HS-5 (cell line): ENCODE data around the gene SYNE2.
"Not testable (repeated sequence)": the region's sequence is repeated elsewhere in the genome, so short reads cannot be mapped to it uniquely, and the experiment has no call there.

Experiments
- DNase-seq: peaks from one replicate; pipeline ENCODE4 v3.0.0-alpha.2; 2012; ENCODE audit warnings: low read depth

SYNE2 gene

GRCh38 chr14:64126548-64126947 is 273.7 kb downstream of the SYNE2 start:
- no peak for DNase-seq

DNA sequence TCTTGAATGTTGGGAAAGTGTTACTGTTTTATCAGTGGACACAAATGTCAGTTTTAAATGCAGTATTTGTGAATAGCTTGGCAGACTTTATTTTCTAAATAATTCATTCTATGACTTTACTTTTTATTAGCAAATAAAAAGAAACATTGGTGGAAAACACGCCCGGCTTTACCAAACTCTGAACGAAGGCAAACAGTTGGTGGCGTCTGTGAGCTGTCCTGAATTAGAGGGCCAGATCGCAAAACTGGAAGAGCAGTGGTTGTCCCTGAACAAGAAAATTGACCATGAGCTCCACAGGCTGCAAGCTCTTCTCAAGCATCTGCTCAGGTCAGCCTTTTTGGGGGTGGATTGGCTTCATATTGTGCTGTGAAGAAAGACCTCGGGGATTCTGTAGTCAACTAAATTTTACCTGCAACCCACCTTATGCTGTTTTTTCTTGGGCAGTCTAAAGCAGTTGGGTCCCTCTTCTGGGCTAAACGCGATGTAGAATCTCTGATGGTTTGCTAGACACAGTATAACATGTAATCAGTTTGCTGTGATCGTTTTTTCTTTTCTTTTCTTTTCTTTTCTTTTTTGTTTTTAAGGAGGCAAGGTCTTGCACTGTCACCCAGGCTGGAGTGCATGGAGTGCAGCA is 285.0 kb downstream of the SYNE2 start:
- DNase-seq: no peak

DNA sequence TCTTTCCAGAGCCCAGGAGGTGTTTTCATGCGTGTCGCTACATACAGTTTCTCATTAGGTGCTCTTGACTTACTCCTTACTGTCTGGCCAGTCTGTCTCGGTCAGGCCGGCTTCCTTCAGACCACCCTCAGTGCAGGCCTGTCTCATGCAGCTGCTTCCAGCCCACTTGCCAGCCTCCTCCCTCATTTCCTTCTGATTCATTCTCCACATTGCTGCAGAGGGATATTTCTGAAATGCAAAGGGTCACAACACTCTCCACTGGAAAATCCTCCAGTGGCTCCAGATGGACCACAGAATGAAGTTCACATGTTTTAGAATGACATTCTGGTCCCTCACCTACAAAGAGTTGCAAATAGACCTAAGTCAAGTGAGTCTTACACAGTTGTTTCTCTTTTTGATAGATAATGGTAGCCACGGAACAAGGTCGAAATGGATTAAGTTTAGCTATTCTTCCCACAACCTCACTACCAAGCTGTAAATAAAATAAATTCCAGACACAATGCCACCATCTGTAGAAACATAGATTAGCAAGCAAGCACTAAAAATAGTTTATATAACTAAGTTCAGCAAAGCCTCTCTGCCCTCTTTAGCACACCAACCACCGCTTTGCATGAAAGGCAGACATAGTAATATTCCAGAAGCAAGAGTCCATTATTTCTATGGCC is 294.5 kb downstream of the SYNE2 start:
- no peak for DNase-seq

DNA sequence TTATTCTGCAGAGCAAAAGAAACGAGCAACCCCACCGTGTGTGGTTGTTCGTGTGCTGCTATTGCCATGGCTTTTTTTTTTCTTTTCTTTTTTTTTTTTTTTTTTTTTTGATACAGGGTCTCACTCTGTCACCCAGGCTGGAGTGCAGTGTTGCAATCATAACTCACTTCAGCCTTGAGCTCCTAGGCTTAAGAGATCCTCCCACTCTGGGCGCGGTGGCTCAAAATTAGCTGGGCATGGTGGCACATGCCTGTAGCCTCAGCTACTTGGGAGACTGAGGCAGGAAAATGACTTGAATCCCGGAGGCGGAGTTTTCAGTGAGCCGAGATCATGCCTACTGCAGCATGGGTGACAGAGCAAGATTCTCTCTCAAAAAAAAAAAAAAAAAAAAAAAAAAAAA is 297.1 kb downstream of the SYNE2 start:
- DNase-seq: no peak

DNA sequence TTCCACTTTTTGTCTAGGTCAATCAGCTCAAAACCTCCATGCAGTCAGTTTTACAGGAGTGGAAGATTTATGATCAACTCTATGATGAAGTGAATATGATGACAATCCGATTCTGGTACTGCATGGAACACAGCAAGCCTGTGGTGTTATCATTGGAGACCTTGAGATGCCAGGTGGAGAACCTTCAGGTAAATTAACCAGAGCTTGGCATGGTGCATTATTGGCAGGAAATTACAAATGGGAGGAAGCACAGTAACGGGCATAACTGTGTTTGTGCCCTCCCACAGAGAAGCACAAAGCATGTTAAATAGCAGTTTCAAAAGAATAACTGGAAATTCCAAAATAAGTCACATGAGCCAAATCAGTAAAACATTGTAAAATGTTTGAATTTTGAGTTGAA is 305.8 kb downstream of the SYNE2 start:
- DNase-seq: no peak

GRCh38 chr14:64159588-64159987 is 306.8 kb downstream of the SYNE2 start:
- no peak for DNase-seq

DNA sequence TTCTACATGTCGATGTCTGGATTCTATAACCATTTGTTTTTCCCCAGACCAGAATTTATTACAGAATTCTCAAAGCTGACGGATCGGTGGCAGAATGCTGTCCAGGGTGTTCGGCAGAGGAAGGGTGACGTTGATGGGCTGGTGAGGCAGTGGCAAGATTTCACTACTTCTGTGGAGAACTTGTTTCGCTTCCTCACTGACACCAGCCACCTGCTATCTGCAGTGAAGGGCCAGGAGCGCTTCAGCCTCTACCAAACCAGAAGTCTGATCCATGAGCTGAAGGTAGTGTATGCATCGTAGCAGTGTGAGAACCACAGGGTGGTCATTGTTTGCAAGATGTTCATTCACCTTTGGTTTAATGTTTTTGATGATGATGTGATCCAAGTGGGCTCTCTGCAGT is 317.4 kb downstream of the SYNE2 start:
- no peak for DNase-seq

DNA sequence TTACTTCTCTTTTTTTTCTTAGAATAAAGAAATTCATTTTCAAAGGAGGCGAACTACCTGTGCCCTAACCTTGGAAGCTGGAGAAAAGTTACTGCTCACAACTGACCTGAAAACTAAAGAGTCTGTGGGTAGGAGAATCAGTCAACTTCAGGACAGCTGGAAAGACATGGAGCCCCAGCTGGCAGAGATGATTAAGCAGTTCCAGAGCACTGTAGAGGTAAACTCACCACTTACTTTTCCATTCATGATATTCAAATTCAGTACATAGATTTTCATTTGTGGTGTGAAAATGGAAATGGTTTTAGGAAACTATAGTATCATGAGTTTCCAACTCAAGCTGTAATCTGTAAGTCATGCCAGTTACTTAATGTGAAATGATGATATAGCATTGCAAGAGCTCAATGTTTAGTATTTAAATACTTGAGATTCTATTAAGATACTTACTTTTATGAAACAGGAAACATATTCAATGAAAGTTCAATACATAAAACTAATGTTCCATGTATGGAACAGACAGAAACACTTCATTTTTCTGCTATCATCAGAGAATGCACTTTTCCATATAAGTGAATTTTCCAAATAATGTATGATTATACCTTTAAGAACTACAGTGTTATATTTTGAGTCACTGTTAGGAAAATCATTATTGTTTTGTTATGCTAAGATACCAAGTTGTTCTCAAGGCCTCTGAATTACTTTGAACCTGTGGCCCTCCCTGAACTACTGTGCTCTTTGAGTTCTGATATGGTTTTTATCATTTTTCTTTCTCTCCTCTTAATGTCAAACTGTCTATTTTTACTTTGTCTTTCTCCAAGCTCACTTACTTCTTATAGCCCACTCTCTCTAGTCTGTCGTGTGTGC is 322.3 kb downstream of the SYNE2 start:
- DNase-seq: no peak

DNA sequence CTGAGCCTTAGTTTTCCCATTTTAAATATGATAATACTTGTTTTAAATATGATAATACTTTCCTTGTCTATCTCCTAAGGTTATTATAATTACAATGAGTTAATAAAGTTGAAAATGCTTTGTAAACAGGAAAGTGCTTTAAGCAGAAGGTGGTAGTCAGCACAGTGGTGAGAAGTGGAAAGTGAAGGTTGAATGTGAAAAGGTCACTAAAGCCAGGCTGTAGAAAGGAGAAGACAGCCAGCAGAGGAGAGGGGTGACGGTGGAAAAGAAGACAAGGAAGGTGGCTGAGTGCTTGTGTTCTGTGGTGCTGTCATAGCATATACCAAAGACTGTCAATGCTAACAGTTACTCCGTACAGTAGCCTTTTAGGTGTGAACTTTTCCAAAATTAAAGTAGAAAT is 323.5 kb downstream of the SYNE2 start:
- no peak for DNase-seq

GRCh38 chr14:64178814-64179213 is 326.0 kb downstream of the SYNE2 start:
- no peak for DNase-seq

DNA sequence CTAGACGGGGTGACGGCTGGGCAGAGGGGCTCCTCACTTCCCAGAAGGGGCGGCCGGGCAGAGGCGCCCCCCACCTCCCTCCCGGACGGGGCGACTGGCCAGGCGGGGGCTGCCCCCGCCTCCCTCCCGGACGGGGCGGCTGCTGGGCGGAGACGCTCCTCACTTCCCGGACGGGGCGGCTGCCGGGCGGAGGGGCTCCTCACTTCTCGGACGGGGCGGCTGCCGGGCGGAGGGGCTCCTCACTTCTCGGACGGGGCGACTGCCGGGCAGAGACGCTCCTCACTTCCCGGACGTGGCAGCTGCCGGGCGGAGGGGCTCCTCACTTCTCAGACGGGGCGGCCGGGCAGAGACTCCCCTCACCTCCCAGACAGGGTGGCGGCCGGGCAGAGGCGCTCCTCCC is 330.1 kb downstream of the SYNE2 start:
- DNase-seq: not testable (repeated sequence)

DNA sequence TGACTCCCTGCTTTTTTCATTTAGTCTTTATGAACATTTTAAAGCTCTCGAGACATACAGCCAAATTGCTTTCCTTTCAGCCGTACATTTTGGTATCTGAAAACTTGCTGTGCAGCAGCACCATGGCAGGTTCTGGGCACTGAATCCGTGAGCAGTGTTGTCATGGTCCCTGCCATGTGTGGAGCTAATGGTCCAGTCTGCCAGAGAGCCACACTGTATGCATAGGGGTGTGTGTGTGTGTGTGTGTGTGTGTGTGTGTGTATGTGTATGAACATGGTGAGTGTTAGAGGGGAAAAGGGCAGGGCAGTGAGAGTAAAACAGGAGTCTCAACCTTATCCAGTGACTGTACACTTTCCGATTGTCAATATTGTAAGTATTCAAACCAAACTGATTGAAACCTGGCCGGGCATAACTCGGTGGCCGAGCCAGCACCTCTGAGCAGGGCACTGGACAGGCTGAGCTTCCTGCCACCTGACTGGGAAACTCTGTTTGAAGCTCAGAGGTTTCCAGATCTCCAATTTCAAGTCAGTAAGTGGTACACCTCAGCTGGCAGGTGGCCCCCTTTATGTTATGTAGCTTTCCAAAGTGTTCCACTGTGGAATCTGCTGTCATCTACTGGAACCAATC is 331.4 kb downstream of the SYNE2 start:
- no peak for DNase-seq

DNA sequence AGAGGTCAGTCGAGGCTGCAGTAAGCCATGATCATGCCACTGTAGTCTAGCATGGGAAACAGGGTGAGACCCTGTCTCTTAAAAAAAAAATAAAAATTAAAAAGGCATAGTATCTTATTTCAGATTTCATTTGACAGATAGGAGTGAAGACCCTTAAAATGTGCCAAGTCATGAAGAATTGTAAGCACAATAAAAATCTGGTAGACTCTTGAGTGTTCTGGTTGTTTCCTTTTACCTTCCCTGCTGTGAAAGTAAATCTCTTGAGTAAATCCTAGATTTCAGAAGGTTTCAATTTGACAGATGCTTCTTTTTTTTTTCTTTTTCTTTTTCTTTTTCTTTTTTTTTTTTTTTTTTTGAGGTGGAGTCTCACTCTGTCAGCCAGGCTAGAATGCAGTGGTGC is 332.4 kb downstream of the SYNE2 start:
- no peak for DNase-seq

GRCh38 chr14:64186231-64187129 is 333.7 kb downstream of the SYNE2 start:
- no peak for DNase-seq

DNA sequence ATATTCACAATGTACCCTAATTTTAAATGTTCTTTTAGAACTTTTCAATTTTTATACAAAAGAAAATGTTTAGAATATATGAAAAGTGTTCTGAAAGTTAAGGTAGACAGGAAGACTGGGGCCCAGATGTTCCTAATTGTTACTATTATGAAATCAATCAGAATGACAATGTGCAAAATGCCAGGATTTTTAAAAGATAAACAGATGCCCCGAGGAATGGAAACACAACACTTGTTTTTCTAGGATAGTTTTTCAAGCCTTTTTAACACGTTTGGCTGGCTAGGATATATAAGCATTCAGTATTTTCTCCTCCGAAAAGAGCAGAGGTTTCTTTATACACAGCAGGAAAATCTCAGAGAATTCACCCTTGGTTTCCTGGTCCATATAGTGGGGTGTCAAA is 334.5 kb downstream of the SYNE2 start:
- no peak for DNase-seq

- DNase-seq: no peak
Measured at GRCh38 chr14:64190974-64191502, 338.2 kb downstream of the SYNE2 start.

DNA sequence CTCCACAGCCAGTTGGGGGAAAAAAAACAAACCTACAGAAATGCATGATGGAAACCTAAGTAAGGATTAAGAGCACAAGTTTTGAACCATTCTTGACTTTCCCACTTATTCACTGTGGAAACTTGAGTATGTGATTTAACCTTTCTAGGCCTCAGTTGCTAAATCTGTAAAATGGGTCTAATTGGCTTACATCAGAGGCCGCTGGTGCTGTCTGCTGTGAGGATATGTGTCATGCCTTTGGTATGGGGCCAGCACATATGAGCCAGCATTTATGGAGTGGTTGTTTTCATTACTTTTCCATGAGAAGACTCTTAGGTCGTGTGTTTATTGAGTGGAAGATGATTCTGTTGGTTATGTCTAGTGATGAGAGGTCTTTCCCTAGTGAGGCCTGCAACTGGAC is 339.0 kb downstream of the SYNE2 start:
- DNase-seq: peak; percentile 73

GRCh38 chr14:64193821-64194220 is 341.0 kb downstream of the SYNE2 start:
- DNase-seq: no peak

- DNase-seq: no peak
Measured at GRCh38 chr14:64194404-64194803, 341.6 kb downstream of the SYNE2 start.

DNA sequence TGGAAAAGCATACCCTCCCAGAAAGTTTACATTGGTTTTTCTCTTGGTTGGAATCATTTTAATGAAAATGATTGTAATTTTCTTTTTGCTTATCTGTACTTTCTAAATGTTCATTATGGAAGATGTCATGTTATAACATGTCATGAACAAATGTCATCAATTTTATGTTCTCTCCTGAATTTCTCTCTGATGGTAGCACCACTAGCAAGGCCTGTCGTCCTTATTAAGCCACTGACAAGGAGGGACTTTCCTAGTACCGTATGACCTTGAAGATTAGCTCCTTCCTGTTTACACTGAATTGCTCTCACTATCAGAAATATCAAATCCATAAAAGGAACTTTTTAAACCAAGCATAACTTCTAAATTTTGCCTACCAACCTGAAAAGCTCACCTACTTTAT is 342.4 kb downstream of the SYNE2 start:
- no peak for DNase-seq

DNA sequence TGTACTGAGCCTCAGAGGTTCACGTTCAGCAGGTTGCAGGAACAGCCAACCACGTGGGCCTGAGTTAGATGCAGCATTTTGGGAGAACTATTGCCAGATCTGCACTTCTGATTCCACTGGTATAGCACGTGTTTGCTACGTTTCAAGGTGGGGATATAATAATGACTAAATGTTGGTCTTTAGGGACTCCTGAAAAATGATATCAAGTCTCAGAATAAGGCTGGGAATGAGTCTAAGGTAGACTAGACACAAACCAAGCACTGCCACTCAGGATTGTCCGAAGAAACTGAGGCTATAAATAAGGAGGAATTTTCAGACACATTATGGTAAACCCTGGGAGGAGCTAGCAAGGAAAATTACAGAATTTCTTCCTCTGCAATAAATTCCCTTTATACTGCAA is 343.3 kb downstream of the SYNE2 start:
- no peak for DNase-seq
